HepG2 (cell line): Measurements from ENCODE around the gene ZP2. TPM values are rescaled to one million over a fixed set of nuclear protein-coding genes. Genes with fewer than 3 reads are reported as not detected.

ENCODE experiments used
- polyA plus RNA-seq, 8 experiments: library from polyadenylated mRNA; depleted of rRNA in 3 of 8; stranded (reverse) in 7 of 8; unstranded in 1 of 8; fragments of >200 nt; fragmentation: Illumina TruSeq in 4 of 8; extraction: Trizol in 4 of 8; gene quantifications; 2 replicates each; pipeline versions ENCODE4 v1.2.1 to v1.2.3, GENCODE V29; 2011 to 2016; ENCODE audit warnings: low read depth in 4 of 8, missing spikeins in 1 of 8, mixed read lengths in 1 of 8; ENCODE audit not compliant: insufficient read depth in 1 of 8
- total RNA-seq, 5 experiments: library from RNA; depleted of rRNA; stranded (reverse); fragments of >200 nt; fragmentation: Illumina TruSeq; extraction: Trizol; gene quantifications; 2 replicates each; pipeline ENCODE4 v1.2.3, GENCODE V29; 2016; ENCODE audit warnings: low read depth in 1 of 5

ZP2 gene
- total and polyA plus RNA-seq, 2 of the 13 experiments (the other 11 are each of a cell fraction or from before 2014, with no cell fraction given) = not detected

Other genes with a start within 250 kb of the ZP2 start
- 0.07 and 0.34 TPM in 2 replicates for gene DNAH3, start 60.7 kb downstream of the ZP2 start, total RNA-seq (2016; rRNA removed; fragmentation: Illumina TruSeq; extraction: Trizol)
- gene DNAH3, start 60.7 kb downstream of the ZP2 start, polyA plus RNA-seq (2011; rRNA removed) = 0.08 TPM in 2 replicates
- gene LDAF1, start 52.9 kb downstream of the ZP2 start, total RNA-seq (2016; rRNA removed; fragmentation: Illumina TruSeq; extraction: Trizol) = 6.3 and 8.3 TPM in 2 replicates
- 7.5 and 8.8 TPM in 2 replicates for gene LDAF1, start 52.9 kb downstream of the ZP2 start, polyA plus RNA-seq (2011; rRNA removed)
- gene ANKS4B, start 22.1 kb upstream of the ZP2 start, total RNA-seq (2016; rRNA removed; fragmentation: Illumina TruSeq; extraction: Trizol) = 30.0 and 37.7 TPM in 2 replicates
- 6.5 and 8.0 TPM in 2 replicates for gene ANKS4B, start 22.1 kb upstream of the ZP2 start, polyA plus RNA-seq (2011; rRNA removed)
- 1.9 and 2.4 TPM in 2 replicates for gene CRYM, start 66.7 kb upstream of the ZP2 start, total RNA-seq (2016; rRNA removed; fragmentation: Illumina TruSeq; extraction: Trizol)
- gene CRYM, start 66.7 kb upstream of the ZP2 start, polyA plus RNA-seq (2011; rRNA removed) = 2.2 and 2.6 TPM in 2 replicates